ENCODE data around the gene MYEOV.

MYEOV gene

DNA sequence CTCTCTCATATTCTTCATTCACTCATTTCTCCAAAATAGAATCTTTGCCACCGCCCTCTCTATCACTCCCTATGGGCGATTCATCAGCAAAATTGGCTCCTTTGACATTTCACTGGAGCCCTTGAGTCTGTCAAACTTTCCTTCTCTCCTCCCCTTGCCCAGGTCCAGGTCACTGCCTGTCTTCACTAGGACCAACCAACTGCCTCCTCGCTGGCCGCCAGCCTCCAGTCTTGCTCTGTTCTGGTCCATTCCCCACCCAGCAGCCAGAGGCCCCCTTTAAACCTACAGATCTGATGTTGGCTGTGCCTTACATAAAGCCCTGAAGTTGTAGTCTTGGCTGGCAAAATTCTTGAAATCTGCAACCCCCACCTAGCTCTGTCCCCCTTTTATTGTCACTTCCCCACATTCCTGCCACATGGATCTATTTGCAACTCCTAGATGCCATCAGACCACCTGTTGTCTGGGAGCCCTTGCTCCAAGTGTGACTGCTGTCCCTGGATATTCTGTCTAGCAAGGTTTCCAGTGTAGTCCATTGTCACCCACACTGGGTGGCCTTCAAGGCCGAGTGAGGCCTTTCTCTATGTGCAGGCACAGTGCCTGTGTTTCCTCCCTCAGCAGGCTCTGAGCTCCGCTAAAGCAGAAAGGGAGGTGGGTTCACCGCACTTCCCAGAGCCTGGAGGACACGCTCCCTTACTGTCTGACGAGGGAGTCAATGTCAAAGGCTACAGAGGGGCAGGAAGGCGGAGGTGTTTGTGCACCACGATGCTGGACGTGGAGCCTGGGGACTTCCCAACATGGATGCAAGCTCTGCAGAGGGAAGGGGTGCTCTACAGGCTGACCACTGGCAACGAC lies 25.5 kb downstream of the MYEOV start:
- no peak for DNase-seq (ENCODE audit: low read depth)

DNA sequence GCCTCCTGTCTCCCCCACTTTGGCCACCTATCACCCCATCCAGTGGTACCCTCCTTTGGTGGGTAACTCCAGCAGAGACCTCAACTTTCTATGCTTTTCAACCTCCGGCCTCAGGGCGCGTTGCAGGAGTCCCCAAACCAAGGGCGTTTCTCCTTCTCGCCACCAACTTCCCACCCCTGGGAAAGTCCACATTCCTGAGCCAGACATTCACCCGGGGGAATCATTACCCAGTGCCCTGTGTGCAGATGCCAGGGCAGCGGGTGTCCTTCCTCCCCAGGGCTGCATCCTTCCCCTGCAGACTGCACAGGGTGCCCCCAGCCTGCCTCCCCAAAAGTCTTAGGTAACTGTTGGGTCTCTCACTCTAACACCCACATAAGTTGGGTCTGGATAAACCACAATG lies 26.4 kb downstream of the MYEOV start:
- DNase-seq (ENCODE audit: low read depth) = no peak

DNA sequence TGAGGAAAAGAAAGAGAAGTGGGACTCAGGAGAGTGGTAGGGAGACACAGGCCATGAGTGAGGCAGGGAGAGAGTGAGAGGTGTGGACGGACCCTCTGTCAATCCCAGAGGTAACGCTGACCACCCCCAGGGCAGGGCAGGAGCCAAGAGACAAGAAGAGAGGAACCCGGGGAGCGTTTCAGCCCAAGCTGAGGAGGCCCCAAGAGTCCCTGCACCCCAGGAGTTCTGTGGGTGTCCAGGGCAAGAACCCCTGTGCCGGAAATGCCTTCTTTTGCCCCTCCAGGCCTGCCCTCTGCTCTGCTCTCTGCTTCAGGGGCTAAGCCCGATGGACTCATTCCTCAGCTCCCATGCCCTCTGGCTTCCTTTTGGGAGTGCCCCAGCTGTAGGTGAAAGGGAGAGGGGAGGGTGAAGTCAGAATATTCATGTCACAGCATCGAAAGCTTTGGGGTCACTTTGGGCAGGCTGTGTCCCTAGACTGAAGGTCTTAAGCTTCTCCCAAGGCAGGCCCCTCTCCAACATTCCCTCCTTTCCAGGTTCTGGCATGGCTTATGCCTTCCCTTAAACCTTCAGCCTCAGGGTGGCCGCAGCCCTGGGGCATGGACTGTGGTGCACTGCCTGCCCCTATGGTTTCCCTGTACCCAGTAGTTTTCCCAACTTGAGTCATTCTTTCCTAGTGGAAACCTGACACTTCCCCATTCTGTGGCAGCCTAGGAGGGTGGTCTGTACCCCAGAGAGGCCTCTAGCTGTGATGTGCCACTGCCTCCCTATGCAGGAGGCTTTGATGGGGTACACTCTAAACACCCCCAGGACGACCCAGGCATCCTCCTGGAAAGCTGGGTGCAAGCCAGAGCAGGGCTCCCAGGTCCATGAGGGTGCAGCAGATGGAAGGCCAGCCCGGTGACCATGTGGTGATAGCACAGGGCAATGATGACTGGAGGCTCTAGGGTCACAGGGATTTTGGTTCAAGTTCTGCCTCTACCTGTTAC lies 27.1 kb downstream of the MYEOV start:
- DNase-seq (ENCODE audit: low read depth) = no peak

DNA sequence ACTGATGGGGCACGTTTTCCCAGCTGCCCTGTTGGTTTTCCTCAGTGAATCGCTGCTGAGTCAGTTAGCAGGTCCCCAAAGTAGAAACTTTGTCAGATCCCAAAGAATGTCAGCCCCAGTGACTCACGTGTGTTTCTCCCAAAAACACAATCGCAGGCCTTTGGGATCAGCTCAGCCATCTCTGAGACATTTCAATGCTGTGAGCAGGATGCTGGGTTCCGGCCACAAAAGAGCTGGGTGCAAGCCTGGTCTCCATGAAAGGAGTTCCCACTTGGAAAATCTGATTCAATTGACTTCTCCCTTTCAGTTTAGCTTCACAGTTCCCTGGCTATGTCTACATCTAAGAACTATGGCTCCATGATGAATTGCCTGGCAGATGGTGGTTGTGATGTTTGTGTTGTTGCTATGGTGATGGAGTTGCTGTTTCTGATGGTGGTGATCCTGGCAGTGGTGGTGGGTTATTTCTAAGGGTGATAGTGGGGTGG lies 28.0 kb downstream of the MYEOV start:
- no peak for DNase-seq (ENCODE audit: low read depth)

DNA sequence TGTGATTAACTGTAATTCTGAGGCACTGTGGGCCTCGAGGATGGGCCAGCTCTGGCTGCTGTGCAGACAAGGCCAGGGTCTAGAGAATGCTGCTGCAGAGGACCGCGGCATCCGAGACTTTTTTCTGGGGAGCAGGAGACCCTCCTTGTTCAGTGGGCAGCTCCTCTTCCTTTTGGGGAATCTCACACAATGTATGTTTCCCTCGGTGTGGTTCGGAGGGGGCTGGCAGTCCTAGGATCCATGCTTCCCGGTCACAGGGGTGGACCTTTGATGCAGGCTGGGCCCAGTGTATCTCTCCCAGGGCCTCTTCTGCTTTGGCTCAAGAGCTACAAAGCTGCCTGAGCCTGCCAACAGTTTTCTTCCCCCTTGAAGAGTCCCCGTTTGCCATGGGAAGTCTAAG lies 31.5 kb downstream of the MYEOV start:
- DNase-seq (ENCODE audit: low read depth) = no peak

DNA sequence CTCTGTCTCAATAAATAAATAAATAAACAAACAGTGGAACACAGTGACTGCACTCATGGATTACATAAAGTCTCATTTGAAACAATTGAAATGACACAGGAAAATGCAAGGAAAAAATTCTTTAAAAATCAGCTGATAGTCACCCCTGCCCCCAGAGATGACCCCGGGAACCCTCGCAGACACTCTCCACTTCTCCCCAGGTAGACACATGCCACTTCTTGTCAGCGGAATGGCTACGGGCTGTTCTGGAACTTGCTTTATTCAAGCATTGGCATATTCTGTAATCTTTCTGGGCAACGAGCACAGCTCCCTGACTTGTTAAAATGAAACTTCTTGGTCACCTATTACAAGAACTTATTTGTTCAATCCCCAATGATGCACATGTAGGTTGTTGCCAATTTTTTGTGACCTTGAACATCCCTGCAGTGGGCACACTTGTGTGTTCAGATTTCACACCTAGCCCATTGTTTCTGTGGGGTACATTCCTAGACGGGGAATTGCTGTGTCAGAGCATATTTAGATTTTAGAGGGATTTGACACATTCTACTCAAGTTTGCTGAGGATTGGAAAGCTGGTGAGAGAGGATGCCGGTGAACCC lies 32.8 kb downstream of the MYEOV start:
- DNase-seq (ENCODE audit: low read depth) = no peak

DNA sequence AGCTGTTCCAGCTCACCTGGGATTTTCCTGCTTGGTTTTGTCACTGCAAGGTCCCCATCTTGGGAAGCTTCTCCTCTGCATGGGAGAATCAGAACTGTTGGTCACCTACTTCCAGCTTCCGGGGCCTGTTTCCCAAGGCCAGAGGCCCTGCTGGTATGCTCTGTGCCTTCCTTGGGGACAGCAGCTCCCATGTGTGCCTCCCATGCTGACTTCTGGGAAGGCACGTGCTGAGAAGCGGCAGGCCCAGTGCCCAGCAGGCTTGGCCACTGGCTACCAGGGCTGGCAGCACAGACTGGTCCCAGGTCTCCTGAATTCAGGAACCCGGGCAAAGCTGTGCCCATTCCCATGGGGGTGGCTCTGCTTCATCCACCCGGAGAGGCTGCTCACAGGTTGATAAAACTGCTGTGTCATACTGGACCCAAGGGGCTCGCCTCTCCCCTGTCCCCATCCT lies 33.8 kb downstream of the MYEOV start:
- DNase-seq (ENCODE audit: low read depth) = no peak

DNA sequence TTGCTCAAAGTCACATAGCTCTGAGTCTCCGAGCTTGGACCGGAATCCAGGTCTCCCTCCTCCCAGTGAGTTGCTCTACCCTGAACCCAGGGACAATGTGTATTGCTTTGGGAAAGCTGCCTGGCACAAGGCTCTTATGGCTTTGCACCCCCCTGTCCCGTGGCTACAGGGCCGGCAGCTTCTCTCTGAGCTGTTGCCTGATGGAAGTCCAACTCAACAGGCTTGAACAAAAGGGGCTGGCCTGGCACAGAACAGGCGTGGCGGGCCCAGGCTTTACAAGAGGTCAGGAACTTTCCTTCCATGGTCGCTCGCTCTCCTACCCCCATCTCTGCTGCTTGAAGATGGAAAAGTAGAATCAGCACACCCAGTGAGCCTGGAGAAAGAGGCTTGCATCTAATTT lies 34.3 kb downstream of the MYEOV start:
- no peak for DNase-seq (ENCODE audit: low read depth)

DNA sequence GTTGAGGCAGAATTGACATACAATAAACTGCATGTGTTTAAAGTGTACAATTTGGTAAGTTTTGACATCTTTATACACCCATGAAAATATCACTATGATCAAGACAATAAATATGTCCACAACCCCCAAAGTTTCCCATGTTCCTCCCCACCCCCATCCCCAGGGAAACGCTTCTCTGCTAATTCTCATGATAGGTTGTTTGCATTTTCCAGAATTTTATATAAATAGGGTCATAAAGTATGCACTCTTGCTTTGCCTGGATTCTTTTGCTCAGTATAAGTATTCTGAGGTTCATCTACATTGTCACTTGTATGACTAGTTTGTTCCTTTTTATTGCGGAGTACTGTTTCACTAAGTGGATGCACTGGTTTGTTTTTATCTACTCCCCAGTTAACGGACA lies 35.6 kb downstream of the MYEOV start:
- no peak for DNase-seq (ENCODE audit: low read depth)

DNA sequence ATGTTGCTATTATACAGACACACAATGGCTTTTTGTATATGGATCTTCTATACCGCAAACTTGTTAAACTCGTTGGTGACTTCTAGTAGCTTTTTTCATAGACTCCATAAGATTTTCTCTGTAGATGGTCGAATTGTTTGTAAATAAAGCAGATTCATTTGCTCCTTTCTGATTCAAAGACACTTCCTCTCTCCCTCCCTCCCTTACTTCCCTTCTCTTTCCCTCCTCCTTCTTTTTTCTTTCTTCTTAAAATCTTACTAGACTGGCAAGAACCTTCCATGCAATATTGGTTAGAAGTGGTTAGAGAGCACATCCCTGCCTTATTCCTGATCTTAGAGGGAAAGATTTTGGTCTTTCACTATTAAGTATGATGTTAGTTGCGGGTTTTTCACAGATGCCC lies 36.4 kb downstream of the MYEOV start:
- no peak for DNase-seq (ENCODE audit: low read depth)

DNA sequence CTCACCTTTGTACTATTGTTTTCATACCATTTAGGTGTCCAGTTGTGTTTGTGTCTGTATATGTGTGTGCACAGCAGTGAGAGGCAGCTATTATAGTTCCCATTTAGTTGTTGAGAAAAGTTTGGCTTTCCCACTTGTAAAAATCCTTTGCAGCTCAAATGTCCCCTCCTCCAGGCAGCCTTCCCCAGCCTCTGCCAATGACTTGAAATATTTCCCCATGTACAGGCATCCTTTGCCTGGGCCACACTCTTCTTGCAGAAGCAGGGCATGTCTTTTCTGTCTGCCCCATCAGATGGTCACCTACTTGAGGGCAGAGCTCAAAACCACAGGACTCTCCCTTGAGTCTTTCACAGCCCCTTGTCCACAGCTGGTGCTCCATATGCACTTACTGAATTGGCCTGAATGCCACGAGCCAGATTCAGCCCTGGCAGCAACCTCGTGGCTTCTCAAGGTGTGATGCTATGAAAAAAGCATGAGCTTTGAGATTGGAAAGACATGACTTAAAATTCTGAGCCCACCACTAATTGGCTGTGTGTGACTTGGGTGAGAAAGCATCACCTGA lies 39.3 kb downstream of the MYEOV start:
- DNase-seq (ENCODE audit: low read depth) = no peak

DNA sequence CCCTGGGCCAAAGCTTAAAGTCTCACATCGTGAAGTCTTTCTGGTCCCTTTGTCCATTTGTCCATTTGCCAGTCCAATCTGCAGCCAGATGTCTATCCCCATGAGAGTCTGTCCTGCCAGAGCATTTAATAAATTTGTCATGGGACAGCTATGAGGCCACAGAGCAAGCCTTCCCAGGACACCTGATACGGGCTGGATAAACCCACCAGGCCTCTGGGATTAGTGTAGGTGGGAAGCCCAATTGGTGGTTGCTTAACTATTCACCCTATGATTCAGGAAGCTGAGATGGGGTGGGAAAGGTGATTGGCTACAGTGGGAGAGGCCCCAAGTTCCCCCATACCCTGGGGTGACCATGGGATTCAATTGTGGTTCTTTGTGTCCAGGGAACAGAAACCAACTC lies 39.9 kb downstream of the MYEOV start:
- no peak for DNase-seq (ENCODE audit: low read depth)

DNA sequence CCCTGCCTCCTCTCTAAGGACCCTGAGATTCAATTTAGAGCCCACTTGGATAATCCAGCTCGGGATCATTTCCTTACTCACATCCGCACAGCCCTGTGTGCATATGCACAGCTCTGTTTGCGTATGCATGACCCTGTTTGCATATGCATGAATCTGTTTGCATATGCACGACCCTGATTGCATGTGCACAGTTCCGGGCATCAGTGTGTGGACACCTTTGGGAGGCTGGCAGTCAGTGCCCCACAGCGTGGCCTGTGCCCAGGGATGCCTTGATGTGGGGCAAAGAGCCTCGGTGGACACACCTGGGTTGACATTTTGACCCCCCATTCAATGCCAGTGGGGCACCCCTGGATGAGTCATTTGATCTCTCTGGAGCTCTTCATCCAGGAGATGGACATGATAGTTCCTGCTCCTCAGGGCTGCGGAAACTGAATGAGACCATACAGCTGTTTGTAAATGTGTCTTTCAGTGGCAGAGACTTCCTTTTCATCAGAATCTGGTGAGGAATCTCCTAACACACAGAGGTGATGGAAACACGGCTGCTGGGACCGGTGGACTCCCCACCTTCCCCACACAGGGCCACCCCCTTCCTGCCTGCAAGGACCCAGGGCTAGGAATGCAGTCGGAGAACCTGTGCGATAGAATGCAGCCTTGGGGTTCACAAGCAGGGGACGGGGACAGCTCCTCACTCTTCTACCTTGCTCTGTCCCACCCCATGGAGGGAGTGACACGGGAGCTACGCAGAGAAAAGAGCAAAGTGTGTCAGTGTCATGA lies 41.2 kb downstream of the MYEOV start:
- no peak for DNase-seq (ENCODE audit: low read depth)

DNA sequence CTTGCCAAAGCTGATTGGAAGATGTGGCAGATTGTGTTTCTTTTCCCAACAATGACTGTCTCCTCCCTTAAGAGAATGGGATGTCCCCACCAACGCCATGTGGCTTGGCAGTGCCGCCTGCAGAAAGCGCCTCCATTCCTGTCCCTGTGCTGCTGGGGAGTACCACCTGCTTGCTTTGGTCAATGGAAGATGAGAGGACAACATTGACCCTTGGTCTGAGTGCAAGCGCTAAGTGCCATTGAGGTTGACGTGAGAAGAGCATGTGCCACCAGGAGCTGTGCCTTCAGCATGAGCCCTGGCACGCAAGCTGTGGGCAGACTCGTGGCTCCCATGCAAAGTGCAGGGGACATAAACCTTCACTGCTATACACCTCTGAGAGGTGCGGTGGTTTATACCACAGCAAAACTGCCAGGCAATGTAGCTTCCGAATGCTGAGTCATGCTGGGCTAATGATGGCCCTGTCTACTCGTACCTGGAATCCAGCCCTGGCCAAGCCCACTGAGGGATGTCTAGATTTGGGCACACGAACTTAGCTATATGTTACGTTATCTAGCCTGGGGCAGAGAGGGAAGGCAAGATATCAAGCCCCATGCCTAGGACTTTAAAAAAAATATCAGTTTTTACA lies 41.9 kb downstream of the MYEOV start:
- no peak for DNase-seq (ENCODE audit: low read depth)

DNA sequence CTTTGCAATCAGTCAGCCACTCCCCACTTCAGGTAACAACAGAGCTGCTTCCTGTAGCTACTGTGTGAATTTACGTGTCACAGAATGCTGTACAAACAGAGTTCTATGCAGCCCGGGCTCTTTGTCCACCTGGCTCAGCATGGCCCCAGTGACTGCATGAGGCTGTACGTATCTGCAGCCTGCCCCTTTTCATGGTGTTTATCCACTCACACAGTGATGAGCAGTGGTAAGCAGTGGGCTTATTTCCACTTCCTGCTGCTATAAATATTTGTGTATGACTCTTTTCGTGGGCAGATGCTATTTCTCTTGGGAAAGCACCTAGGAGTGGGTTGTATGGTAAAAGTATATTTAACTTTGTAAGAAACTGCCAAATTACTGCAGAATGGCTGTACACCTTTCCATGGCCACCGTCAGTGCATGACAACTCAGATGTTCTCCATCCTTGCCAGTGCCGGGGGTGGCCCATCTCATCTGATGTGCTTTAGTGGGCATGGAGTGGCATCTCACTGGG lies 43.3 kb downstream of the MYEOV start:
- DNase-seq (ENCODE audit: low read depth) = no peak

DNA sequence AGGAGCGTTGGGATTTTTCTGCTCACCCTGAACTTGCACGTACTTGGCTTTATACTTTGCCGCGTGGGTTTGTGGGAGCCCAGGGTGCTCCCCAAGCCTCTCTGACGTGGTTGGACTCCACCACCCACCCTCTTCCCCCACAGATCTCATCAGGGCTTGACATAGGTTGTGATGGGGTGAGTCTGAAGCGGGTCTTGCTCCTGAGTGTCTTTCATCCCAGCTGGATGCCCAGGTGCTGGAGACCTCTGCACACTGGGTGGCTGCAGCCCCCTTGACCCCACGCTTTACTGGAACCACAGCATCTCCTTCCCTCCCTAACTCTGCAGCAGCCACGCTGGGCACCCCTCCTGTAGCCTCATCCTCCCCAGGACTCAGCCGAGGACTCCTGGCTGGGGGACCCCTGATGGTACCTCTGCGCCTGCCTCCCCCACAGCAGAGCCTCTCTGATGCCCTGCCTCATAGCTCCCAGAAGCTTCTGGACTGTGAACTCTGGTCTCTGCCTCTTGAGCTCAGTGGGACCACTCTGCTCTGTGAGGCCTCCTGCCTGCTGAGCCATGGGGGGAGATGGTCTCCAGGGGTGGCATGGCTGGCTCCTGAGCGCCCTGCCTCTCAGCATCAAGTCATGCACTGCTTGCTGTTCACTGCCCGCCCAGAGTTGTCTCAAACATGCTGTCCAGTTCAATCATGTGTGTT lies 45.2 kb downstream of the MYEOV start:
- DNase-seq (ENCODE audit: low read depth) = no peak

DNA sequence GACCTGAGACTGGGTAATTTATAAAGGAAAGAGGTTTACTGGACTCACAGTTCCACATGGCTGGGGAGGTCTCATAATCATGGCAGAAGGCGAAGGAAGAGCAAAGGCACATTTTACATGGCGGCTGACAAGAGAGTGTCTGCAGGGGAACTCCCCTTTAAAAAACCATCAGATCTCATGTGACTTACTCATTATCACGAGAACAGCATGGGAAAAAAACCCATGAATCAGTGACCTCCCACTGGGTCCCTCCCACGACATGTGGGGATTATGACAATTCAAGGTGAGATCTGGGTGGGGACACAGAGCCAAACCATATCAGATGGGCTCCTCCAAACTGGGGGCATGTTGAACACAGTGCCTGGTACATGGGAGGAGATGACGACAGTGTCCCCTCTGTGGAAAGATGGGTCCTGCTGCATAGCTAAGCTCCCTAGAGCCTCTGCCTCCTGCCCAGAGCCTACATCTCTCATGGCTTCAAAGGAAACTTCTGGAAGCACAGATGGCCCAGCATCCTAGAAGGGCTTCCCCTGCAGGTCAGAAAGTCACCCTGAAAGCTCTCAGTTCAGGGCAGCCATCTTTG lies 46.1 kb downstream of the MYEOV start:
- DNase-seq (ENCODE audit: low read depth) = no peak

DNA sequence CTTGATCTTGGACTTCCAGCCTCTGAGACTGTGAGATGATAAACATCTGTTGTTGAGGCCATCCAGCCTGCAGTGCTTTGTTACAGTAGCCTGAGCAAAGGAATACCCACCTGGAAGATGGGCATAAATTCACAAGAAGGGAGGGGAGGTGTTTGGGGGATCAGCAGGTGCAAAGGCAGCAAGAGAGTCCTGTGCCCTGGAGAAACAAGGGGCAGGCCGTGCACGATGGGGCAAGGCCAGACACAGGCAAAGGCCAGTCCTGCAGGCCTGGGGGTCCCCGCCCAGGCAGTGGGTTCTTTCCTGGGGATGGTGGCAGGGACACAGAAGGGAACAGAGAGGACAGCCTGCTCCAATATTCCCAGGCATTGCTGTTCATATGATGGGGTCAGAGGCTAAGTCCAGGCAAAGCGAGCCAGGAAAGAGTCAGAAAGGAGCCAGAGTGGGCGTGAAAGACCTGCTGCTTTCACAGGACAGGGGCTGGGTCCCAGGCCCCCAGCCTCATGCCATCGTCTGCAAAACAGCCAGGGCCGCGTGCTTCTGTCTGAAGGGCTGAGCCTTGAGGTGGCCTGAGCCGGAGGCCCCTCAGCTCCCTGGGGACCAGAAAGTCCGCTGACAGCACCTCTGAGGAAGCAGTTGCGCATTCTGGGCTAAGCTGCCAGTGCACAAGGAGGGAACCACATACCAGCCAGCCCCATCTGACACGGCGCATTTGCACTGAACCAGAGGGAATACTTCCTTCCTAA lies 48.8 kb downstream of the MYEOV start:
- DNase-seq (ENCODE audit: low read depth) = no peak

Data from stimulated activated CD8-positive, alpha-beta memory T cell treated with anti-CD3 and anti-CD28 coated beads, Interleukin-12 subunit alpha, Interleukin-12 subunit beta, amount 100 ng/mL, for 1 hour (primary cell).